ENCODE data around the gene GPR31. TPM values are rescaled to one million over a fixed set of nuclear protein-coding genes. Genes with fewer than 3 reads are reported as not detected.
"Not testable (repeated sequence)": the region's sequence is repeated elsewhere in the genome, so short reads cannot be mapped to it uniquely, and the experiment has no call there.

The GPR31 gene
- total RNA-seq, 1 donor from 2014 or later: not detected

- not testable (repeated sequence) for DNase-seq (ENCODE audit: low read depth)
Measured at GRCh38 chr6:167168296-167168695, 10.5 kb upstream of the GPR31 start.

- not testable (repeated sequence) for DNase-seq (ENCODE audit: low read depth)
Measured at GRCh38 chr6:167167699-167168098, 9.9 kb upstream of the GPR31 start.

- no peak for DNase-seq (ENCODE audit: low read depth)
Measured at GRCh38 chr6:167165858-167166471, 8.2 kb upstream of the GPR31 start.

GRCh38 chr6:167164261-167164660 is 6.5 kb upstream of the GPR31 start:
- DNase-seq (ENCODE audit: low read depth): no peak

GRCh38 chr6:167163476-167164011 is 5.8 kb upstream of the GPR31 start:
- no peak for DNase-seq (ENCODE audit: low read depth)

GRCh38 chr6:167162591-167162990 is 4.8 kb upstream of the GPR31 start:
- no peak for DNase-seq (ENCODE audit: low read depth)

GRCh38 chr6:167161851-167162467 is 4.2 kb upstream of the GPR31 start:
- DNase-seq (ENCODE audit: low read depth): no peak

GRCh38 chr6:167157414-167157813 is 366 bp downstream of the GPR31 start:
- no peak for DNase-seq (ENCODE audit: low read depth)

- no peak for DNase-seq (ENCODE audit: low read depth)
Measured at GRCh38 chr6:167154895-167155294, 2.9 kb downstream of the GPR31 start.

GRCh38 chr6:167154291-167154690 is 3.5 kb downstream of the GPR31 start:
- no peak for DNase-seq (ENCODE audit: low read depth)

- DNase-seq (ENCODE audit: low read depth): no peak
Measured at GRCh38 chr6:167153521-167153959, 4.2 kb downstream of the GPR31 start.

- DNase-seq (ENCODE audit: low read depth): no peak
Measured at GRCh38 chr6:167152862-167153261, 4.9 kb downstream of the GPR31 start.

GRCh38 chr6:167151648-167152047 is 6.1 kb downstream of the GPR31 start:
- DNase-seq (ENCODE audit: low read depth): no peak

GRCh38 chr6:167150941-167151549 is 6.7 kb downstream of the GPR31 start:
- DNase-seq (ENCODE audit: low read depth): no peak

- no peak for DNase-seq (ENCODE audit: low read depth)
Measured at GRCh38 chr6:167148997-167149396, 8.8 kb downstream of the GPR31 start.

- DNase-seq (ENCODE audit: low read depth): no peak
Measured at GRCh38 chr6:167148021-167148420, 9.8 kb downstream of the GPR31 start.

GRCh38 chr6:167146977-167147376 is 10.8 kb downstream of the GPR31 start:
- DNase-seq (ENCODE audit: low read depth): no peak

- no peak for DNase-seq (ENCODE audit: low read depth)
Measured at GRCh38 chr6:167146135-167146534, 11.6 kb downstream of the GPR31 start.

GRCh38 chr6:167145461-167145860 is 12.3 kb downstream of the GPR31 start:
- no peak for DNase-seq (ENCODE audit: low read depth)

GRCh38 chr6:167143041-167143440 is 14.7 kb downstream of the GPR31 start:
- no peak for DNase-seq (ENCODE audit: low read depth)

GRCh38 chr6:167142433-167142761 is 15.4 kb downstream of the GPR31 start:
- no peak for DNase-seq (ENCODE audit: low read depth)

GRCh38 chr6:167141667-167142432 is 15.9 kb downstream of the GPR31 start:
- DNase-seq (ENCODE audit: low read depth): peak; percentile 4

Measured in myocyte (in vitro differentiated cells).